ENCODE measurements around the gene PRKCQ. TPM values are rescaled to one million over a fixed set of nuclear protein-coding genes. Genes with fewer than 3 reads are reported as not detected.

PRKCQ gene
- total RNA-seq, 1 donor from 2014 or later = 0.15 TPM

DNA sequence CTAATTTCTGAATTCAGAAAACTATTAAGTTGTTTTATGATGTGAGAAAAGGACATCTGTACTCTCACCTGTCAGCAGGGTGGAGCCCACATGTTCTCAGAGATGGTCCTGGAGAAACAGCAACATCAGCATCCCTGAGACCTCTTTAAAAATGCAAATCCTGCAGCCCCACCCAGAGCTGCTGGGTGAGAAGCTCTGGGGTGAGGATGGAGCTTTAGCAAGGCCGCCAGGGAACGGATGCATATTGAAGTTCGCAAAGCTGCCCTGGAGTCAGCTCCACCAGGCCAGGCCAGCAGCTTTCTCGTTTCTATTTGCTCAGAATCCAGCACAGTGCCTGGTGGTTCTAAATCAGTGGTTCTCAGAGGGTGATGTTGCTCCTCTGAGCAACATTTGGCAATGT, 49.1 kb downstream of the PRKCQ start:
- TF ChIP-seq CTCF (IDR thresholded peaks at IDR 0.05) = no peak
- no peaks in the 10 kb centered on the region for H3K36me3 Mint-ChIP-seq (ENCODE audit: low read depth)
- H3K27me3 Mint-ChIP-seq (ENCODE audit: low read depth) = peaks cover 3% of the 10 kb centered on the region
- no peak for DNase-seq (ENCODE audit: low spot score)
- H3K27ac Mint-ChIP-seq (ENCODE audit: unreplicated experiment) = no peak overlapping the region
- no peaks in the 10 kb centered on the region for H3K9me3 Mint-ChIP-seq (ENCODE audit: low read depth)
- H3K4me3 Mint-ChIP-seq (ENCODE audit: unreplicated experiment) = no peak overlapping the region
- no peaks in the 10 kb centered on the region for H3K4me1 Mint-ChIP-seq (ENCODE audit: low read depth)

DNA sequence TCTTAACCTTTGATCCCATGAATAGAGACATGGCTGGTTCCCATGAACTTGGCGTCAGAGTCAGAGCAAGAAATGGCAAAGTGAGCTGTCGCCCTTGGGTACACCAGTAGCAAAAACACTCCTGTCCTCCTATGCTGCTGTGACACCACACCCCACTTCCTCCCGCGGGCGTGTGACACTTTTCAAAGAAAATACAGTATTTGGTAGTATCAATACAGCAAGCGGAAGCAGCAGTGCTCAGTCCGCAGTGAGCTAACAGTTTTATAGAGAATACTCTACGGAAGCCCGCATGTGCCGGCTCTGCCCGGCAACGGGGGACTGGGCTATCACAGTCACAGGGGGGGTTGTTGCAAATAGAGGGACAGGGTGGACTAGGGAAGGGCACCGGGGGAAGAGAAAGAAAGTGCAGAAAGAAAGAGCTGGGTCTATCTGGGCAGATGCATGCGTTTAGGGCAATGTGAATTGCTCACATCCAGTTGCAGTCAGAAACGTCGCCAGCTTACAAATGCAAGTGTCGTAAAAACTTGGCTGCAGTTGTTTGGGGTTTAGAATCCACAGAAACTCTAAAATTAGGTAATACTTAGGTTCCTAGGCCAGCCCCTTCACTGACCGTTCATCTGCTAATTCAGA, 49.8 kb downstream of the PRKCQ start:
- Mint-ChIP-seq H3K27me3 (ENCODE audit: low read depth) (peaks cover 3% of the 10 kb centered on the region), H3K27ac (ENCODE audit: unreplicated experiment) (no peak overlapping the region), H3K36me3 (ENCODE audit: low read depth) (no peaks in the 10 kb centered on the region), H3K4me1 (ENCODE audit: low read depth) (no peaks in the 10 kb centered on the region), H3K9me3 (ENCODE audit: low read depth) (no peaks in the 10 kb centered on the region), H3K4me3 (ENCODE audit: unreplicated experiment) (no peak overlapping the region)
- DNase-seq (ENCODE audit: low spot score) = no peak
- TF ChIP-seq CTCF (IDR thresholded peaks at IDR 0.05) = no peak

- Mint-ChIP-seq H3K36me3 (ENCODE audit: low read depth) (no peaks in the 10 kb centered on the region), H3K4me1 (ENCODE audit: low read depth) (no peaks in the 10 kb centered on the region), H3K4me3 (ENCODE audit: unreplicated experiment) (no peak overlapping the region), H3K27me3 (ENCODE audit: low read depth) (peaks cover 3% of the 10 kb centered on the region), H3K9me3 (ENCODE audit: low read depth) (no peaks in the 10 kb centered on the region), H3K27ac (ENCODE audit: unreplicated experiment) (no peak overlapping the region)
- no peak for TF ChIP-seq CTCF (IDR thresholded peaks at IDR 0.05)
- DNase-seq (ENCODE audit: low spot score) = no peak
Measured at GRCh38 chr10:6528198-6528950, 51.7 kb downstream of the PRKCQ start.

DNA sequence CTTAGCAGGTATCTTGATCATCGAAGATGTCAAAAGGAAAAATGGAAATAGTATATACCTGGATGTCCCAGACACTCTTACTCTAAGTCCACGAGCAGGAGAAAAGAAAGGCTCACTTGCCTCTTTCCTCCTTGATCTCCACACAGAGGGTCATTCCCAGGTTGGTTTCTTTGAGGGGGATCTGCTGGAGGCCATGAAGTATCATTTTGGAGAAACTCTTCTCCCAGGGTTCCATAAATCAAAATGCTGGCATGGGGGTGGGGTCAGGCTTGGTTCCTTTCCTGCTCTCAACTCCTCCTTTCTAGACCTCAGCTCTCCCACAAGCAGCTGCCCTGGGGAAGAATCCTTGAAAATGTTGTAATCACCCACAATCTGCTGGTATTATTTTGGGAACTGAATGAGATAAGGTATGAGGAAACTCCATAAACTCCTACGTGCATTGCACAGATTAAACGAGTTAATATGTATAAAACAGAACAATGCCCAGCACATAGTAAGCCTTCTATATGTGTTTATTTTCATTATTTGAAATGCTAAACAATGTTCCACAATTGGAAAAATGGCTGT, 54.4 kb downstream of the PRKCQ start:
- Mint-ChIP-seq H3K4me3 (ENCODE audit: unreplicated experiment) (no peak overlapping the region), H3K9me3 (ENCODE audit: low read depth) (no peaks in the 10 kb centered on the region), H3K27me3 (ENCODE audit: low read depth) (peaks cover 3% of the 10 kb centered on the region), H3K27ac (ENCODE audit: unreplicated experiment) (no peak overlapping the region), H3K4me1 (ENCODE audit: low read depth) (no peaks in the 10 kb centered on the region), H3K36me3 (ENCODE audit: low read depth) (no peaks in the 10 kb centered on the region)
- TF ChIP-seq CTCF (IDR thresholded peaks at IDR 0.05) = no peak
- DNase-seq (ENCODE audit: low spot score) = no peak

DNA sequence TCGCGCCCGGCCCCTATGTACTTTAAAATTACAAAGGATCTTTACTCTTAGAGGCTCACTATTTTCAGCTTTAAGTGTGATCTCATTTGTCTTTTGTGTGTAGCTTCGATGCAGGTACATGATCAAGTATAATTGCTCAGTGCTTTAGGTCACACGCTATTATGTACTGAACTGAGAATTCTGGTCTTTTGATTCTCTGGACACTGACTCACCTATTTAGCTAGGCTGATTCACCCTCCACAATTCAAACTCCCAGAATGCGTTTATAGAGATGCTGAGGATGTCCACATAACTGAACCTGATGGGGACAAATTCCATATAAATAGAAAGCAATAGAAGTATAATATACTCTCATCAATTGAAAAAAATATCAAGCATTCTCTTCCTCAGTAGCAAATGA, 57.8 kb downstream of the PRKCQ start:
- no peak overlapping the region for H3K4me3 Mint-ChIP-seq (ENCODE audit: unreplicated experiment)
- TF ChIP-seq CTCF (IDR thresholded peaks at IDR 0.05) = no peak
- H3K27me3 Mint-ChIP-seq (ENCODE audit: low read depth) = peaks cover 13% of the 10 kb centered on the region
- no peak for DNase-seq (ENCODE audit: low spot score)
- no peaks in the 10 kb centered on the region for H3K4me1 Mint-ChIP-seq (ENCODE audit: low read depth)
- H3K27ac Mint-ChIP-seq (ENCODE audit: unreplicated experiment) = no peak overlapping the region
- no peaks in the 10 kb centered on the region for H3K36me3 Mint-ChIP-seq (ENCODE audit: low read depth)
- H3K9me3 Mint-ChIP-seq (ENCODE audit: low read depth) = no peaks in the 10 kb centered on the region

Measured in chondrocyte (in vitro differentiated cells).